NCI-H1105 treated with DMSO at 0.1 percent for 48 hours (cell line): ENCODE data around the gene BPTF.
"Not testable (repeated sequence)": the region's sequence is repeated elsewhere in the genome, so short reads cannot be mapped to it uniquely, and the experiment has no call there.

ENCODE experiments used
- DNase-seq: peaks from one replicate; lab custom pipeline; 2025; lab: John Stamatoyannopoulos, UW

Gene BPTF

GRCh38 chr17:67824735-67825626 is at the start of gene BPTF:
BPTF (plus strand) TSS chr17:67825503; CDS start chr17:67825725, 222 bp downstream.
- peak; percentile 85 for DNase-seq

GRCh38 chr17:67779098-67779672 is 46.1 kb upstream of the BPTF start:
- no peak for DNase-seq

- no peak for DNase-seq
These were observed 40.8 kb upstream of the BPTF start for GRCh38 chr17:67784364-67785121.

- DNase-seq, result no peak
These were observed 40.2 kb upstream of the BPTF start for GRCh38 chr17:67785122-67785477.

GRCh38 chr17:67785504-67785903 is 39.8 kb upstream of the BPTF start:
- no peak for DNase-seq

GRCh38 chr17:67800495-67800928 is 24.8 kb upstream of the BPTF start:
- no peak for DNase-seq

GRCh38 chr17:67801626-67802175 is 23.6 kb upstream of the BPTF start:
- DNase-seq, result no peak

- no peak for DNase-seq
These were observed 14.8 kb upstream of the BPTF start for GRCh38 chr17:67810464-67810863.

GRCh38 chr17:67812380-67812779 is 12.9 kb upstream of the BPTF start:
- not testable (repeated sequence) for DNase-seq

- DNase-seq, result no peak
These were observed 11.5 kb upstream of the BPTF start for GRCh38 chr17:67813803-67814180.

GRCh38 chr17:67818110-67819002 is 6.9 kb upstream of the BPTF start:
- DNase-seq, result no peak

GRCh38 chr17:67819722-67820121 is 5.6 kb upstream of the BPTF start:
- DNase-seq, result no peak

- no peak for DNase-seq
These were observed 3.4 kb upstream of the BPTF start for GRCh38 chr17:67821871-67822367.

GRCh38 chr17:67825627-67826601 is 611 bp downstream of the BPTF start:
- peak; percentile 23 for DNase-seq

- DNase-seq, result no peak
These were observed 4.0 kb downstream of the BPTF start for GRCh38 chr17:67829331-67829730.

GRCh38 chr17:67830440-67830839 is 5.1 kb downstream of the BPTF start:
- DNase-seq, result no peak

GRCh38 chr17:67831268-67831667 is 6.0 kb downstream of the BPTF start:
- no peak for DNase-seq

GRCh38 chr17:67833134-67833533 is 7.8 kb downstream of the BPTF start:
- DNase-seq, result no peak

GRCh38 chr17:67833946-67834631 is 8.8 kb downstream of the BPTF start:
- no peak for DNase-seq
